Fibroblast of upper back skin (primary cell): ENCODE data around the gene KSR1.
A peak's percentile ranks its signal among the peaks of the same experiment; 100 is the strongest.

Experiments
- DNase-seq: peaks from one replicate; pipeline ENCODE4 v3.0.0-alpha.2; 2013

KSR1 gene

DNA sequence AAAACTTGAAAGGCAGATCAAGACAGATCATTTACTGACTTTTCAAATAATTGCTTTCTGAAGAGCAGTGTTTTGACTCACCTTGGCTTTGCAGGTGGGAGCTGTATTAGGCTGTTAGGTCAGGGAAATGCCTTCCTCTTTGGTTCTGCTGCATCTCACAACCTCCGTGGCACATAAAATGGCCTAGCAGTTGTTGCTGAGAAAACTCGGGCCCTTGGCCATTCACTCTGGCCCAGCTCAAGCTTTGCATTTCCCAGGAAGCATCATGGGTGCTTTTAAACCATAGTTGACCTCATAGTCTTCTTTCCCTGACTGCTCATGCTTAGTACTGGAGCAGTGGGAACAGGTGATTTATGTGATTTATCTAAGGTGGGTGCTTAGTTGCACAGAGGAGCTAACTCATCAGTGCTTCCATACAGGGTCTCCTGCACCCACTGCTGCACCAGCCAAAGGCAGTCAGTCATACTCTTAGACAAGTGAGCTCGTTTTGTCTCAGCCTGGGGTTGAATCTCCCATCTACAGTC, 83.6 kb downstream of the KSR1 start:
- DNase-seq = no peak

DNA sequence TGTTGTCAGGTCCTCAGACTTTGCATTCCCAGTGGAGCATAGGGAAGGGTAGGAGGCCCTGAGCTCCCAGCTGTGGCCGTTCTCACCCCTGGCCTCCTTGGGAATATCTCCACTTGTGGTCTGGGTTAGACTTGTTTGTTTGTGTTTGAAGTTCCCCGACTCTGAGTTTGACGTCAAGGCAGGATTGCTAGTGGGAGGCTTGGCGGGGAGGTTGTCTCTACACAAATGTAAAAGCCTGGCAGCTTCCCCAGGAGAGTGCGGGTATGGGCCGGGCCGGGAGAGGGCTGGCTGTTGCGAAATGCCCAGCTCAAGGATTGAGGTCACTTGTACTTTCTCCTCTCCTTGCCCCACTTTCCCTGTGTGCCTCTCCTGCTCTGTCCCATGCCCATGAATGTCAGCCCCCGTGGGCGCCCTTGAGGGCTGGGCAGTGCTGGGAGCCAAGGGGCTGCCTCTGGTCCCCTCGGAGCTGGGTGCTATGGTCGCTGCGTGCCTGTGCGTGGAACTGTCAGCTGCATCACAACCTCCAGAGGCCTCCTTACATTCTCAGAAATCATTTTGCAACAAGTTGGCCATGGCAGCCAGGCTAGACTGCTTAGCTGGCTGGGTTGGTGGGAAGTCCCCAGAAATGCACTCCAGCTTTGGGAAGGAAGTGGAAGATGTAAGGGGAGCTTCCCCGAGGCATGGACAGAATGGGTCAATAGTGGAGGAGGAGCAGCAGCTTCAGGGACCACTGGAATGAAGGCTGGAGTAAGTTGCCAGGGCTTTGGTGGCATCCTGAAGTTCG, 84.3 kb downstream of the KSR1 start:
- peak; percentile 87 for DNase-seq

GRCh38 chr17:27541301-27542023, 85.2 kb downstream of the KSR1 start:
- no peak for DNase-seq

- DNase-seq = no peak
These were observed 86.7 kb downstream of the KSR1 start for GRCh38 chr17:27542841-27543463.

DNA sequence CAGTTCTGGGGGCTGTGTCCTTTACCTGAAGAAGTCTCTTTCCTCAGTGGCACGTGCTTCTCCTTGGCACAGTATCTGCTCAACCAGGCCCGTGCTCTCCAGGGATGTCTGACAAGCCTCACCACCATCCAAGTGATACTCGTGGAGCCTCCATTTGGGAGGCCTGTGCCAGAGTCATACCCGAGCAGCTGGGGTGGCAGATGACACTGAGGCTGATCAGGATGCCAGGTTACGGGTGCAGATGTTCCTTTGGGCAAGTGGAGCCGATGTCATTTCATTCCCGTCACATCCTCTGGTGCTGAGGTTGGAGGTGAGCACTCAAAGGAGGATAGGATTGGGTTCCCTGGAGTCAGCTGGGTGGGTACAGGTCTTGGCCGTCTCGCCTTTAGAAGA, 87.2 kb downstream of the KSR1 start:
- DNase-seq = no peak

- DNase-seq = no peak
These were observed 87.7 kb downstream of the KSR1 start for GRCh38 chr17:27543958-27544349.

DNA sequence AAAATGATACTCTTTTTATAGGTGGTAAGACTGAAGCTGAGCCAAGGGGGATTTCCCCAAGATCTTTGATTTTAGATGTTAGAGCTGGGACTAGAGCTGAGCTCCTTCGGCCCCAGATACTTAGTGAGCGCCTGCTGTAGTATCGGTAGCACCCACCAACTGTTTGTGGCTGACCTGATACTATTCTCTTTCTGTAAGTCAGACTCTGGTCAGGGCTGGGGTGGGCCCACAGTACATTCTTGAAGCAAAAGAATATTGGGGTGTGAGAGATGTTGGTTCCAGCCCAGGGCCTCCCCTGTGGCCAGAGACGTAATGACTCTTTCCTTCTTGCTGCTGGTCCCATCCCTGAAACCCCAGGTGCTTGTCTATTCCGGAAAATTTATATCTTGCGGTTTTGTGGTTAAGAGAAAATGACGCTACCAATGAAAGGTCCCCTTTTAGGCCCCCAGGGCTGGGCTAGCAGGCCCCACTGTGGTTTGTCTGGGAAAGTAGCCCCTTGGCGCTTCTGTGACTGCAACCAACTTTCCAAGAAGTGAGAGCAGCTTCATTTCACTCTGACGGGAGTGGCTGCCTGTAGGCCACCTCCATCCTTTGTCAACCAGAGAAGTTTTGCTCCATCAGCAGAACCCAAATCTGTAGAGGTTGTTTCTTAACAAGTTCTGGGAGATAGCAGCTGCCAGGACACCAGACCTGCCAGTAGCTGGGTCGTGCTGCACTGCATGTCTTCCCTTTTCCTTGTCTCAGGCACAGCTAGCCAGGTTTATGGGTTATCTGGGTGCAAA, 88.3 kb downstream of the KSR1 start:
- DNase-seq = peak; percentile 77

GRCh38 chr17:27545562-27546229, 89.4 kb downstream of the KSR1 start:
- DNase-seq = peak; percentile 67

GRCh38 chr17:27546624-27547300, 90.5 kb downstream of the KSR1 start:
- peak; percentile 38 for DNase-seq

DNA sequence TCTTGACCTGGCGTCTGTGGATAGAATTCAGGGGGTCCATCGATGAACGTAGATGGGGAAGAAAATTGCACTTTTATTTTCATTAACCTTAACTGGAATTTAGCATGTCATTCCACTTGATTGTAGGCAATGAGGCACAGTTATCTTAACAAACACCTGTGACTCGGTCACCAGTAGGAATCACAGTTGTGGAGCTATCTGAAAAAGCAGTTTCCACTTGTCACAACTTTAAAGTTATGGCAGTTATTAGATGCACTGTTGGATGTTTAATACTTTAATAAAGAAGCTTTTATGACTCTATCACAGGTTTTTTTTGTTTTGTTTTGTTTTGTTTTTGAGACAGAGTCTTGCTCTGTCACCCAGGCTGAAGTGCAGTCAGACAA, 91.0 kb downstream of the KSR1 start:
- no peak for DNase-seq

GRCh38 chr17:27548369-27548768, 92.1 kb downstream of the KSR1 start:
- no peak for DNase-seq

DNA sequence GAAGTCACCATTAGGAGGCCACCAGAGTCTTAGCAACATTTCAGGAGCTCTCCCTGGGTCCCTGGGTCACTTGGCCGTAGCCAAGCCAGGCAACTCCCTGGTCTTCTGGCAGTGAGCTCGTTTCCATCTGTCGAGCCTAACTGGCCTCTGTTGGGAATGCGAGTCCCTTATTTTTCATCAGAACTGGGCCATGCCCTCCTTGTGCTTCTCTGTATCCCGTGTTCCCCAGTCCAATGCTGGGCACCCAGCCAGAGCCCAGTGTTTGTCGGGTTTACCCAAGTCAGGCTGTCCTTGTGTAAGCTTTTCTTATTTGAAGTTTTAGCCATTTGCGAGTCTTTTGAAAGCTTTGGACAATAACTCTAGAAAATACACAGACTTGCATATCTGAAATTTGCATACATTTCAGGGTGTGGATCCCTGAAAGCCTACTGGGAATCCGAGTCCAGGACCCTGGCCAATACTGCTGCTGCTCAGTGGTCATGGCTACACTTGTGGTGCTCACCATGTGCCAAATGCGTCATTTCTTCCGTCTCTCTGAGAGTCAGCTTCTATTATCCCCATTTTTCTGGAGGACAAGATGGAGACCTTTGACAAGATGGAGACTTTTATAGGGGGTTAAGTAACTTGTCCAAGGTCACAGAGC, 93.1 kb downstream of the KSR1 start:
- no peak for DNase-seq

DNA sequence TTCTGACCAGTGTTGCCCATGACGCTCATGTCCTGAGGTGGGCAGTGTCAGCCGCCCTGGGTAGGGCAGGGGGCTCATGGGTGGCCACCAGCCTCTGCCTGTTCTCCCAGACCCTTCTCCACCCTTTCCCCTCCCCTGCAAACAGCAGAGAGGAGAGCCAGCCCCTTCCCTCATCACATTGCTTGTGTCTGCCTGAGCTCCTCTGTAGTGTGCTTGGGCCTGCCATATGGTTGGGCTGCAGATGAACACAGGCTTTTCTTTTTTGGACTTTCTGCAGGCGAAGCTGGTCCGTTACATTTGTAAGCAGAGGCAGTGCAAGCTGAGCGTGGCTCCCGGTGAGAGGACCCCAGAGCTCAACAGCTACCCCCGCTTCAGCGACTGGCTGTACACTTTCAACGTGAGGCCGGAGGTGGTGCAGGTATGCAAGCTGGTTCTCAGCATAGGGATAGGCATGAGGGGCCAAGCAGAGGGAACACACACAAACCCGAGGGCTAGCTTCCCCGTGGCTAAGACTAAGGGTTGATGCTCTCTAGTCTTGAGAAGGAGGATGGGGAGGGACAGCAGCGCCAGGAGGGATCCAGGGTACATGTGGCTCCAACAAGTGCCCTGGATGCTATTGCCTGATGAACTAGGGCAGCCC, 94.2 kb downstream of the KSR1 start:
- DNase-seq = no peak

GRCh38 chr17:27550974-27551505, 94.8 kb downstream of the KSR1 start:
- DNase-seq = no peak

GRCh38 chr17:27551701-27552248, 95.5 kb downstream of the KSR1 start:
- no peak for DNase-seq

- DNase-seq = peak; percentile 57
These were observed 96.1 kb downstream of the KSR1 start for GRCh38 chr17:27552276-27552732.

GRCh38 chr17:27553019-27553511, 96.8 kb downstream of the KSR1 start:
- DNase-seq = no peak

DNA sequence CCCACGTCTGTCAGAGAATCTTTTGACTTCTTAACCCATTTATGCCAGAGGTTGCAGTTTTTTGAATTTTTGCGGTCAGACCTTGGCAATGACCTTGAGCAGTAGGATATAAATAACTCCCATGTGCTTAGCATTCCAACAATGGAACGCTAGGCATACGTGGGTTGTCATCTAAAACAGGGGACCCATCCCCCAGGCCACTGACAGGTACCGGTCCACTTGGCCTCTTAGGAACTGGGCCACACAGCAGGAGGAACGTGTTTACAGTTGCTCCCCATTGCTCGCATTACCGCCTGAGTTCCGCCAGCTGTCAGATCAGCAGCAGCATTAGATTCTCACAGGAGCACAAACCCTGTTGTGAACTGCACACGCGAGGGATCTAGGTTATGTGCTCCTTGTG, 97.9 kb downstream of the KSR1 start:
- peak; percentile 87 for DNase-seq

- peak; percentile 72 for DNase-seq
These were observed 98.7 kb downstream of the KSR1 start for GRCh38 chr17:27554911-27555310.

GRCh38 chr17:27555339-27555738, 99.1 kb downstream of the KSR1 start:
- no peak for DNase-seq
